Measurements from ENCODE around the gene DISC1.
"Not testable (repeated sequence)": the region's sequence is repeated elsewhere in the genome, so short reads cannot be mapped to it uniquely, and the experiment has no call there.

Gene DISC1

DNA sequence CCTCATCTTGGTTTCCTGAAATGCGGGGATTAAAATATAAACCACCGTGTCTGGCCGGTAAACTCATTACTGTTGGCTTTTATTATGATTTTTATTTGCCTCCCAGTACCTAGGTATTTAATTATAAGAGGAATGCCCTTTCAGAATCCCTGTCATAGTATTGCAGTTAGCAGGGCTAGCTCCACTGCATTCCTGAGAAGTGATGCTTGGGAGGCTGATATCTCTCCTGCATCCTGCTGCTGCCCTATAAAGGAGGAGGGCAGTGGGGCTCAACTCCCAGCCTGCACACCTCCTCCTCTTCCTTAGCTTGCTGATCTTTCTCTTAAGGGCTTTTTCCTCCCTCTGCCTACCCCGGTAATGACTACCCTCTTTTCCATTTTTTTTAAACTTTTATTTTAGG is 19.9 kb upstream of the DISC1 start:
- H3K4me1 ChIP-seq (ENCODE audit: control insufficient read depth, insufficient read depth, low read length) = peaks cover 9% of the 10 kb centered on the region
- H3K27me3 ChIP-seq (replicated peaks; ENCODE audit: control insufficient read depth, insufficient read depth, low read length) = peaks cover 8% of the 10 kb centered on the region
- no peaks in the 10 kb centered on the region for H3K9me3 ChIP-seq (ENCODE audit: control insufficient read depth, low read length)
- H3K9ac ChIP-seq (ENCODE audit: low read length) = no peak overlapping the region
- DNase-seq (ENCODE audit: low read depth) = peak; percentile 17
- no peak overlapping the region for H3K4me3 ChIP-seq (ENCODE audit: low read length)
- H3K36me3 ChIP-seq (ENCODE audit: control insufficient read depth, insufficient read depth, low read length, severe bottlenecking) = no peaks in the 10 kb centered on the region

DNA sequence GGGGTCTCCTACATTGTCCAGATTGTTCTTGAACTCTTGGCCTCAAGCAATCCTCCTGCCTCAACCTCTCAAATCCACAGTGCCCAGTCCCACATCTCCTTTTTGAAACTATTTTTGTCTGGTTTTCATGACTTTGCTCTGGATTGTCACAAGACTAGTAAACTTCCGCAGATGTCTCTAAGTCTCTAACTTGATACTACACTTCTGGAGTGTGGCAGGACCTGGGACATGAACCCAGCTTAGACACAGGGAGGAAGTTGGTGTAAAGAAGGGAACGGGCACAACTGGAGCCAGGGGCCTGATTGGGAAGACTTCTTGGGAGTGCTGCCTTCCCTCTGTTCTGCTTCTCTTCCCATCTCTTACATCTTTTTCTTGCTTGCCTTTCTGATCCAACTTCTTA is 16.2 kb upstream of the DISC1 start:
- Histone ChIP-seq H3K27me3 (replicated peaks; ENCODE audit: control insufficient read depth, insufficient read depth, low read length) (peaks cover 8% of the 10 kb centered on the region), H3K36me3 (ENCODE audit: control insufficient read depth, insufficient read depth, low read length, severe bottlenecking) (no peaks in the 10 kb centered on the region), H3K9ac (ENCODE audit: low read length) (no peak overlapping the region), H3K4me1 (ENCODE audit: control insufficient read depth, insufficient read depth, low read length) (peaks cover 3% of the 10 kb centered on the region), H3K4me3 (ENCODE audit: low read length) (no peak overlapping the region), H3K9me3 (ENCODE audit: control insufficient read depth, low read length) (no peaks in the 10 kb centered on the region)
- DNase-seq (ENCODE audit: low read depth) = no peak

DNA sequence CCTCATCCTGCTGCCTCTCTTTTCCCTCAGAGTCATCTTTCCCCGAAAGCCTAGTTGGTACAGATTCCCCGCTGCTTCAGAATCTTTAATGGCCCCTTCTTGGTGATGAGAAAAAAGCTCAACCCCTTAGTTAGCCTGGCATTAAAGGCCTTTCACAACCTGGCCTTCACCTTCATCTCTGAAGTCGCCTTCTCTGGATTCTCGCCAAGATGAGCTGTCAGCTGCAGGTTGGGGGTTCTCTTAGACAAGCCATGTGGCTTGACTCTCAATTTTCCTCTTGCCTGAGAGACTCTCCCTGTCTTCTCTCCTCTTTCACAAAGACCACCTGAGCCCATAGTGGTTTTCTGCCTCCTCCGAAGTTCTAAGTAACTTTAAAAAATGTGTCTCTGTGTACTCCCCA is 15.5 kb upstream of the DISC1 start:
- no peak for DNase-seq (ENCODE audit: low read depth)
- Histone ChIP-seq H3K9me3 (ENCODE audit: control insufficient read depth, low read length) (no peaks in the 10 kb centered on the region), H3K4me3 (ENCODE audit: low read length) (no peak overlapping the region), H3K27me3 (replicated peaks; ENCODE audit: control insufficient read depth, insufficient read depth, low read length) (peaks cover 8% of the 10 kb centered on the region), H3K36me3 (ENCODE audit: control insufficient read depth, insufficient read depth, low read length, severe bottlenecking) (no peaks in the 10 kb centered on the region), H3K9ac (ENCODE audit: low read length) (no peak overlapping the region), H3K4me1 (ENCODE audit: control insufficient read depth, insufficient read depth, low read length) (no peaks in the 10 kb centered on the region)

DNA sequence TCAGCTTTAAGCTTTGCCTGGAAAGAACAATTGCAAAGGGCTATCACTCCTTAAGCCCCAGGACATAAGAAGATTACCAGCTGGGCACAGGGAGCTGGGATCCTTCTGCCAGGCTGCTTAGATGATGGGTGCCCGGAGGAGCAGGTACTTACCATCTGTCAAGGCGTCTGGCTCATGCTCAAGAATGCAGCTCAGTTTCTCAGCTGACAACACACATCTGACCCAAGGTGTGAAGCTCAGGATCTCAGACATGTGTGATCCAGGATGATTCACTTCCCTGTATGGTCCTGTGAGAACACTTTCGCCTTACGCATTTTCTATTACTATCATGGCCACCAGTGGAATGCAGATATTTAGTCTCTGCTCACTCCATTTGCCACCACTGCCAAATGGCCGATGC is 14.7 kb upstream of the DISC1 start:
- no peak overlapping the region for H3K4me3 ChIP-seq (ENCODE audit: low read length)
- peaks cover 8% of the 10 kb centered on the region for H3K27me3 ChIP-seq (replicated peaks; ENCODE audit: control insufficient read depth, insufficient read depth, low read length)
- H3K36me3 ChIP-seq (ENCODE audit: control insufficient read depth, insufficient read depth, low read length, severe bottlenecking) = no peaks in the 10 kb centered on the region
- H3K4me1 ChIP-seq (ENCODE audit: control insufficient read depth, insufficient read depth, low read length) = no peaks in the 10 kb centered on the region
- DNase-seq (ENCODE audit: low read depth) = no peak
- no peaks in the 10 kb centered on the region for H3K9me3 ChIP-seq (ENCODE audit: control insufficient read depth, low read length)
- H3K9ac ChIP-seq (ENCODE audit: low read length) = no peak overlapping the region

DNA sequence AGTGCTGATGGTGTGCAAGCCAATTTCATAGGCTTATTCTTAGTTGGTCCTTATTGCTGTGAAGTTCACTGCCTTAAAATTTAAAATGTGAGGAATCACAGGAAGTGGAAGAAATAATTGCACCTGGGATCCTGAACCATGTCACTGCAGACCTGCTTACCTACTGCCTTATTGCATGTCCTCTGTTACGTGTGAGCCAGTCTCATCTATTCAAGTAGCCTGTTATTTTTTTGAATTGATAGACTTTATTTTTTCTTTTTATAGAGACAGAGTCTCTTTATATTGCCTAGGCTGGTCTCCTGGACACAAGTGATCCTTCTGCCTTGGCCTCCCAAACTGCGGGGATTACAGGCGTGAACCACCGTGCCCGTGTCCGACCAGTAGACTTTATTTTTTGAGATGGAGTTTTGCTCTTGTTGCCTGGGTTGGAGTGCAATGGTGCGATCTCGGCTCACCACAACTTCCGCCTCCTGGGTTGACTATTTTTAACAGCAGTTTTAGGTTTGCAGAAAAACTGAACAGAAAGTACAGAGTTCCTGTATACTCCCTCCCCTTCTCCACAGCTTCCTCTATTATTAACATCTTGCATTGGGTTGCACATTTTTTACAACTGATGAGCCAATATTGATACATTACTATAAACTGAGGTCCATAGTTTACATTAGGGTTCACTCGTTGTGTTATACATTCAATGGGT is 14.0 kb upstream of the DISC1 start:
- H3K4me1 ChIP-seq (ENCODE audit: control insufficient read depth, insufficient read depth, low read length) = no peaks in the 10 kb centered on the region
- H3K36me3 ChIP-seq (ENCODE audit: control insufficient read depth, insufficient read depth, low read length, severe bottlenecking) = no peaks in the 10 kb centered on the region
- H3K9ac ChIP-seq (ENCODE audit: low read length) = no peak overlapping the region
- no peak for DNase-seq (ENCODE audit: low read depth)
- peaks cover 8% of the 10 kb centered on the region for H3K27me3 ChIP-seq (replicated peaks; ENCODE audit: control insufficient read depth, insufficient read depth, low read length)
- no peaks in the 10 kb centered on the region for H3K9me3 ChIP-seq (ENCODE audit: control insufficient read depth, low read length)
- H3K4me3 ChIP-seq (ENCODE audit: low read length) = no peak overlapping the region

DNA sequence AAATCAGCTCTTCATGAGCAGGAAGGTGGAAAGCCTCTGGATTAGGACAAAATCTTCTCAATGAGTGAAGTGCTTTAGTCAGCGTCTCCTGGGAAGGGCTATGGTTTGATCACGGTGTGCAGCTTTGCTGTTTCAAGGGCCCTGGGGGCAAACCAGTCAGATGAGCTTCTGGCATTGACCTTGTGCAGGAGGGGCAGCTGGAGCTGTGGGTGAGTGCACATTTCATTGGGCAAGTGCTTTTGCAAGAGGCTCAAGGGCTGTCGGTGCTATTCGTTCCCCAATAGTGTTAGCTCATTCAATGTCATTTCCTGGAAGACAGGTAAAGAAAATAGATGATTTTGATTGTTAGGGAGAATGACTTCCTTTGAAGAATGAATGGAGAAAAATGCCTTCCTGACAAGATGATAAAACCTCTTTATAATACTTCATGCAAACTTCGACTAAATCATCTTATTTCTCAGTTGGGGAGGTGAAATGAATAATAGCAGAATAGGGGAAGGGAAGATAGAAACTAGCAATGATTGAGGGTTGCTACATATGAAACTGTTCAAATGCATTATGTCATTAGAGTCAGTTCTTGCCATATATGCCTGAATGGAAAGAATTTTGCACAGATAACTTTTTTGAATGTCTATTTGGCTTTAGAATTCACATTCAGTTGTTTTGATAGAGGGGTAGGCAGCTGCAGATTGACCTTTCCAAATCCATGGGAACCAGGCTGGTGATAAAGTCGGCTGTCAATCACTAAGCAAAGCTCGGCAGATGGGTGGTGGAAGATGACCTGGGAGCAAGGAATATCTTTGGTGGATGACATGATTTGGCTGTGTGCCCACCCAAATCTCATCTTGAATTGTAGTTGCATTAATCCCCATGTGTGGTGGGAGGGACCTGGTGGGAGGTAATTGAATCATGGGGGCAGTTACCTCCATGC is 12.9 kb upstream of the DISC1 start:
- no peak overlapping the region for H3K9ac ChIP-seq (ENCODE audit: low read length)
- no peak overlapping the region for H3K4me3 ChIP-seq (ENCODE audit: low read length)
- H3K36me3 ChIP-seq (ENCODE audit: control insufficient read depth, insufficient read depth, low read length, severe bottlenecking) = no peaks in the 10 kb centered on the region
- peaks cover 8% of the 10 kb centered on the region for H3K27me3 ChIP-seq (replicated peaks; ENCODE audit: control insufficient read depth, insufficient read depth, low read length)
- no peak for DNase-seq (ENCODE audit: low read depth)
- H3K4me1 ChIP-seq (ENCODE audit: control insufficient read depth, insufficient read depth, low read length) = no peaks in the 10 kb centered on the region
- H3K9me3 ChIP-seq (ENCODE audit: control insufficient read depth, low read length) = no peaks in the 10 kb centered on the region

DNA sequence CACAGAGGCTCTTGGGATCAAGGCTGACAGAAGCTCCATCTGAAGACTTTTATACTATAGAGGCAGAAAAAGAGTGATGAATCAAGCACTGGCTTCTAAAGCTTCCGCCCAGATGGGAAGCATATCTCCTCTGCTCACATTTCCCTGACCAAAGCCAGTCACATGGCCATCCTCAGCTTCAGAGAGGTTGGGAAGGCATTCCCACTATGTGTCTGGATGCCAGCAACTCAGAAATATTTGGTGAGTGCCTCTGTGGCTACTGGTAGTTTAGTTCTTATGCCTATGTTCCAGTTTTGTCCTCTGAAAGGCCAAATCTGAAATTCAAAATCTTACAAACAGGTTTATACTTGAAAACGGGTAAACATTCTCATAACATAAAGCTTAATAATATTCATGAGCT is 9.9 kb upstream of the DISC1 start:
- DNase-seq (ENCODE audit: low read depth) = no peak
- Histone ChIP-seq H3K9me3 (ENCODE audit: control insufficient read depth, low read length) (no peaks in the 10 kb centered on the region), H3K4me1 (ENCODE audit: control insufficient read depth, insufficient read depth, low read length) (no peaks in the 10 kb centered on the region), H3K27me3 (replicated peaks; ENCODE audit: control insufficient read depth, insufficient read depth, low read length) (peaks cover 12% of the 10 kb centered on the region), H3K9ac (ENCODE audit: low read length) (no peak overlapping the region), H3K36me3 (ENCODE audit: control insufficient read depth, insufficient read depth, low read length, severe bottlenecking) (no peaks in the 10 kb centered on the region), H3K4me3 (ENCODE audit: low read length) (no peak overlapping the region)

DNA sequence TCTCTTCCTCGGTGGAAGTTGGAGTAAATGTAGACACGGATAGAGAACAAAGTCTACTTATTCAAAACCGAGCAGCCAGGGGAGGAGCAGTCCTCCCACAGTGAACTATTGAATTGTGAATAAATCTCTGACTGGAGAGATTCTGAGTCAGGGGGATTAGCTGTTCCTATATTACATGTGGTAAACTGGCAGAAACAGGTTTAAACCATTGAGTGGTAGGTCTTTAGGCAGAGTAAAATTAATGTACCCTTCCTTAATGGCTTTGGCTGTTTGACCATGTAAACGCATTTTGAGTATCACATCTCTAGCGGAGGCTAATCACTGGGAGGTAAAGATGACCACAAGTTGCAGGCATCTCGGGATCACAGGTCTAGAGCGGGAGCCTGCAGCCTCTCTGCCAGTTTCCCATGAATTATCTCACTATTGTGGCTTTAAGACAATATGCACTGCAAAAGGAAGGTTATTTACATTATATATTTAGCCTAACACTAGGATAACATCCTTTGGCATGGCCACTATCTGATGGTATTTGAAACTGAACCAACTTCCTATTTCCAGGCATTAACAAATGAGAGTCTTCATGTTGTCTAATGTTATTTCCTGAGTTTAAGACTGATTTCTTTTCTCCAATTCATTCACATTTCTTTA is 7.9 kb upstream of the DISC1 start:
- Histone ChIP-seq H3K9ac (ENCODE audit: low read length) (no peak overlapping the region), H3K9me3 (ENCODE audit: control insufficient read depth, low read length) (no peaks in the 10 kb centered on the region), H3K27me3 (replicated peaks; ENCODE audit: control insufficient read depth, insufficient read depth, low read length) (peaks cover 18% of the 10 kb centered on the region), H3K36me3 (ENCODE audit: control insufficient read depth, insufficient read depth, low read length, severe bottlenecking) (no peaks in the 10 kb centered on the region), H3K4me3 (ENCODE audit: low read length) (no peak overlapping the region), H3K4me1 (ENCODE audit: control insufficient read depth, insufficient read depth, low read length) (no peaks in the 10 kb centered on the region)
- DNase-seq (ENCODE audit: low read depth) = no peak

DNA sequence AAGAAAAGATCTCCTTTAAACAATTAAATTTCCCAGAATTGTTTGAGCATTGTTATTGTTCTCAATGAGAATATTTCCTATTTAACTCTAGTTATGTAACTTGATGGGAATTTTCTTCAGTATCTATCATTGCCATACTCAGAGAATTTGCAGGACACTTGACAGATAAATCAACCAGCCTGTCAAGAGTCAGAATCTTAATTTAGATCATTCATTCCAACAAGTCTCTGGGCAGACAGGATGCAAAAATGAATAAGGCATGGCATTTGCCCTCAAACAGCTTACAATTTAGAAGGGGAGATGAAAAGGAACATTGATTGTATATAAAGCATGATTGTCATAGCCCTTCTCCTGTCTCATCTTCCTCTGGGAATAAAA is 7.3 kb upstream of the DISC1 start:
- Histone ChIP-seq H3K36me3 (ENCODE audit: control insufficient read depth, insufficient read depth, low read length, severe bottlenecking) (no peaks in the 10 kb centered on the region), H3K4me3 (ENCODE audit: low read length) (no peak overlapping the region), H3K4me1 (ENCODE audit: control insufficient read depth, insufficient read depth, low read length) (no peaks in the 10 kb centered on the region), H3K9ac (ENCODE audit: low read length) (no peak overlapping the region), H3K9me3 (ENCODE audit: control insufficient read depth, low read length) (no peaks in the 10 kb centered on the region), H3K27me3 (replicated peaks; ENCODE audit: control insufficient read depth, insufficient read depth, low read length) (peaks cover 18% of the 10 kb centered on the region)
- no peak for DNase-seq (ENCODE audit: low read depth)

DNA sequence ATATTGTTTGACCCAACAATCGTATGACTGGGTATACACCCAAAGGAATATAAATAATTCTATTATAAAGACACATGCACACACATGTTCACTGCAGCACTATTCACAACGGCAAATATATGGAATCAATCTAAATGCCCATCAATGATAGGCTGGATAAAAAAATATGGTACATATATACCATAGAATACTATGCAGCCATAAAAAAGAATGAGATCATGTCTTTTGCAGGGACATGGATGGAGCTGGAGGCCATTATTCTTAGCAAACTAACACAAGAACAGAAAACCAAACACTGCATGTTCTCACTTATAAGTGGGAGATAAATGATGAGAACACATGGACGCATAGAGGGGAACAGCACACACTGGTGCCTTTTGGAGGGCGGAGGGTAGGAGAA is 1.5 kb upstream of the DISC1 start:
- not testable (repeated sequence) for DNase-seq (ENCODE audit: low read depth); H3K9ac ChIP-seq (ENCODE audit: low read length); H3K36me3 ChIP-seq (ENCODE audit: control insufficient read depth, insufficient read depth, low read length, severe bottlenecking); H3K9me3 ChIP-seq (ENCODE audit: control insufficient read depth, low read length); H3K4me1 ChIP-seq (ENCODE audit: control insufficient read depth, insufficient read depth, low read length); H3K4me3 ChIP-seq (ENCODE audit: low read length)
- peaks cover 18% of the 10 kb centered on the region for H3K27me3 ChIP-seq (replicated peaks; ENCODE audit: control insufficient read depth, insufficient read depth, low read length)

DNA sequence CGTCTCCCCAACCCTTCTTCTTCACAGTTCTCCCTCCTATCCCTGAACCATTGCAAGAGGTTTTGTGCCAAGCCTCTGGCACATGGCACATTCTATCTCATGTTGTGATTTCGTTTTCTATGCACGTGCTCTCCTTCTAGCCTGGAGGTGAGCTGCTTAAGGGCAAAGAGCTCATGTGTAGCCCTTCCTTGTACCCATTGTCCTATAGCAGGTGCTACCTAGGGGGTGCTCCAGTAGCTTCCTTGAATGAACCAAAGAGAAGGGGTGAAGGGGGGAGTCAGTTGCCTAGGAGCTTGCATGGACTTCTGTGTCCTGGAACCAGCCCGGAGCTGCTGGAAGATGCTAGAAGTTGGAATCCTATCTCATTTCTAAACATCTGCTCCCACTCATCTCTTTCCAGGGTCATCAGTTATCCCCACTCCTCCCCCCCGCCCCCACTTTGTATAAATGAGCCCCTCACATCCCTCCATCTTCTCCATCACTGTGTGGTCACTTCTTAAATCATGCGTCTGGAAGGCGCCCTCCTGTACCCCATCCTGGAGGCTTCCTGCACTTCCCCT is 535 bp upstream of the DISC1 start:
- peak overlapping the region; percentile 88 for H3K4me3 ChIP-seq (ENCODE audit: low read length)
- H3K27me3 ChIP-seq (replicated peaks; ENCODE audit: control insufficient read depth, insufficient read depth, low read length) = peaks cover 12% of the 10 kb centered on the region
- H3K4me1 ChIP-seq (ENCODE audit: control insufficient read depth, insufficient read depth, low read length) = no peaks in the 10 kb centered on the region
- no peaks in the 10 kb centered on the region for H3K9me3 ChIP-seq (ENCODE audit: control insufficient read depth, low read length)
- no peak for DNase-seq (ENCODE audit: low read depth)
- H3K36me3 ChIP-seq (ENCODE audit: control insufficient read depth, insufficient read depth, low read length, severe bottlenecking) = no peaks in the 10 kb centered on the region
- peak overlapping the region; percentile 86 for H3K9ac ChIP-seq (ENCODE audit: low read length)
